HG03342 (cell line): ENCODE data around the gene NOA1.
"Not testable (repeated sequence)": the region's sequence is repeated elsewhere in the genome, so short reads cannot be mapped to it uniquely, and the experiment has no call there.

ENCODE experiments used
- ATAC-seq: cut with Tn5 transposase; IDR thresholded peaks from one replicate; pipeline ENCODE4 v1.9.1; 2021; ENCODE audit warnings: mild to moderate bottlenecking, moderate library complexity; ENCODE audit not compliant: unreplicated experiment

NOA1 gene

DNA sequence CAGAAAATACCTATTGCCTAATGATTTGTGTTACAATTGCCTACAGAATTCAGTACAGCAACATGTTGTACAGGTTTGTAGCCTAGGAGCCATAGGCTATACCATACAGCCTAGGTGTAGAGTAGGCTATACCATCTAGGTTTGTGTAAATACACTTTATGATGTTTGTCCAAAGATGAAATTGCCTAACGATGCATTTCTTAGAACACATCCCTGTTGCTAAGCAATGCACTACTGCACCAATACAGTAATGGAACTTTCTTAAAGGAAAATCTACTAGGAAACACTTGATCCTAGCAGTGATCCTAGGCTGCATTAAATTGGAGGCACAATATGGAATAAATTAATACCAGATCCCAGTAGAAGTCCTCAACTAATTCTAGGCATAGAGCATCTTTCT lies 18.3 kb downstream of the NOA1 start:
- ATAC-seq = no peak

DNA sequence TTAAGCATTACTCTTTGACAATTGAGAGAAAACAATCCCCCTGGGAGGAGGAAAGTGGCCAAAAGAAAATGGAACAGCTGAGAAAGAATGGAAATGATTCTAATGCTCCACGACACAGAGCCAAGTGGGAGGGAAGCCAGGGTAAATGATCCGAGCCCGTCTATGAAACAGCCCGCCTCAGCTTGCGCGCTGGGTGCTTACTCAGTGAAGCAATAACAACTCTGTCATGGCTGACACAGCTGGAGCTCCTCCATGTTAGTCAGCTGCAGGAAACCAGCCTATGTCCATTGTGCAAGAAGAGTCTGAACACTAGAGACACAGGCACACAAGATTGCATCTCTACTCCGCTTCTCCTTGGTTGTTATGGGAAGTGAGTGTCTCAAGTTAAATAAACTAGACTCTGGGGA lies 19.3 kb downstream of the NOA1 start:
- ATAC-seq = no peak

DNA sequence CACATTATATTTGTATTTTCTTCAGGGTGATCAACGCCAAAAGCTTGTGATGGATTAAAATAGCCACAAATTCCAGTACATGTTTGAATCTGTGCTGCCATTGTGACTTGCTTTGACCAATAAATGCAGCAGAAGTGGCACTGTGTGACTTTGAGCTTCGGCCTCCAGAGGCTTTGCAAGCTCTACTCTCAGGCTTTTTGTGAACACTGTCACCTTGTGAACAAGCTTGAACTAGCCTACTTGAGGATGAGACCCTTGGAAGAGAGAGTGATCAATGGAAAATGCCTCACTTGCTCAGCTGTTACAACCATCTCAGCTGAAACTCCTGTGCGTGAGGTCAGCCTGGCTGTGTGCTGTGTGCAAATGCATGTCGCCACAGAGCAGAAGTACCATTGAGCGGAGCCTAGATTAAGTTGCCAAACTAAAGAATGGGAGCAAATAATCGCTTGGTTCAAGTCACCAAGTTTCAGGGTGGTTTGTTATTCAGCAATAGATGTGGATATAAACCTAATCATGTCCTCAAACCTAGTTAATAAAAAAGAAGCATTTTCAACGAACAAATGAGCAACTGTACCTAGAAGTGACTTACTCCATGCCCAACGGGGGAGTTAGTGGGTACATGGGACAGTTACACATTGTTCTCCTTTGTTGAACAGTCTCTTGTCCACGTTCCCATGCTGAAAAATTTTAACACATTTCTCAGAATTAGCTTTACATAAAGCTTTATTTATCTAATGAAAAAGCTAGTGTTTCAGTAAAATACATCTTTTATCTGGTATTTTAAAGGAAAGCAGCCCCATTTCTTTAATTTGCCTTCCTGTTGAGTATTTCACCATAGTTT lies 23.5 kb downstream of the NOA1 start:
- ATAC-seq = no peak

DNA sequence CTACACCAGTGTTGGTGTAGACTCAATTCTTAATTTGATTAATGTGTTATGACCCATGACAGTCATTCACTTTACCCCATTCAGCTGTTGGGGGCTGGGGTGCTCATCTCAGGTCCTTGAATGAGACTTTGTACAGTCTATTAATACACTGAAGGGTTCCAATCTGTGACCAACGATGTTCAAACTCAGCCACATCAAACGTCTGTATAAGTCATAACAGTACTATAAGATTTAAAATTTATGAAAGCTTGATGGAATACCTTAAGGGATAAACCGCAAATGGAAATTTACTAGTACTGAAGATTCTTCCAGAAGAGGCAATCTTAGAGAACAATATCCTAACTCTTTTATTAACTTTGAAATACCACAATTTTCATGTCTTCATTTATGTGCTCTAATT lies 36.0 kb downstream of the NOA1 start:
- no peak for ATAC-seq

DNA sequence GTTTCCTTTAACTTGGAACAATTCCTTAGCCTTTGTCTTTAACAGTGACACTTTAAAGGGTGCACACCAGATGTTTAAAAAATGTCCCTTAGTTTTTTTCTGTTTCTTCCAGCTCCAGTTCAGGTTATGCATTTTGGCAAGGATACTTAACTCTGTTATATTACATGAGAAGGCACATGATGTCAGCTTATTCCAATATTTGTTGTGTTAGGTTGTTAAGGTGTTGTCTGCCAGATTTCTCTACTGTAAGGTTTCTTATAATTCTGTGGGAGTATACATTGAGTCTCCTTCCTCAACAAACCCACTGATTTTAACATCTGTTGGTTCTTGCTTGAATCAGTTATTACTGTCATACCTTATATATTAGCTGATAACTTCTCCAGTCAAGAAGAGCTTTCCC lies 36.4 kb downstream of the NOA1 start:
- ATAC-seq = no peak

DNA sequence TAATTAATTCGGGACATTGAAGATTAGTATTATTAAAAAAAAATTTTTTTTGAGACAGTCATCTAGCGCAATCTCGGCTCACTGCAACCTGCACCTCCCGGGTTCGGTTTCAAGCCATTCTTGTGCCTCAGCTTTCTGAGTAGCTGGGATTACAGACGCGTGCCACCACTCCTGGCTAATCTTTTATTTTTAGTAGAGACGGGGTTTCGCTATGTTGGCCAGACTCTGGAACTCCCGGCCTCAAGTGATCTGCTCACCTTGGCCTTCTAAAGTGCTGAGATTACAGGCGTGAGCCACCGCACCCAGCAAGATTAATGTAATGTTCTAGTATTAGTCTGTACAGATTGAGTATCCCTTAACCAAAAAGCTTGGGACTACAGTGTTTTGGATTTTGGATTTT lies 37.0 kb downstream of the NOA1 start:
- no peak for ATAC-seq

DNA sequence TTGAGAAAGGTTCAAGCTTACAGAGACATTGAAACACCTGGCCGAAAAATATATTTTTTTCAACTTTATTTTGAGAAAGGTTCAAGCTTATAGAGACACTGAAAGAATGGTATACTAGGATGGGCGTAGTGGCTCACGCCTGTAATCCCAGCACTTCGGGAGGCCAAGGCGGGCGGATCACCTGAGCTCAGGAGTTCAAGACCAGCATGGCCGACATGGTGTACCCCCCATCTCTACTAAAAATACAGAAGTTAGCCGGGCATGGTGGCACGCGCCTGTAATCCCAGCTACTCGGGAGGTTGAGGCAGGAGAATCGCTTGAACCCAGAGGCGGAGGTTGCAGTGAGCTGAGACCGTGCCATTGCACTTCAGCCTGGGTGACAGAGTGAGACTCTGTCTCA lies 37.6 kb downstream of the NOA1 start:
- ATAC-seq = not testable (repeated sequence)

DNA sequence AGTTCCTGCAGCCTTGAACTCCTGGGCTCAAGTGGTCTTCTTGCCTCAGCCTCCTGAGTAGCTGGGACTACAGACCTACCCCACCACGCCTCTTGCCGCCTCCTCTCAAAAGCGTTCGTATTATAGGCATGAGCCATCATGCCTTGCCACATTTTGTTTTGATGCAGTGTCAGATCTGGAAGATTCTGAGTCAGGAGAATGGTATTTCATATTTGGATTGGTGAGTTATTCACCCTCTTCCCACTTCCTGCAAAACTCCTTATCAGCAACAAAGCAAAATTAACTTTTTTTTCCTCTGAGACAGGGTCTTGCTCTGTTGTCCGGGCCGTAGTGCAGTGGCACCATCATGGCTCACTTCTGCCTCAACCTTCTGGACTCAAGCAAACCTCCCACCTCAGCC lies 40.1 kb downstream of the NOA1 start:
- no peak for ATAC-seq

DNA sequence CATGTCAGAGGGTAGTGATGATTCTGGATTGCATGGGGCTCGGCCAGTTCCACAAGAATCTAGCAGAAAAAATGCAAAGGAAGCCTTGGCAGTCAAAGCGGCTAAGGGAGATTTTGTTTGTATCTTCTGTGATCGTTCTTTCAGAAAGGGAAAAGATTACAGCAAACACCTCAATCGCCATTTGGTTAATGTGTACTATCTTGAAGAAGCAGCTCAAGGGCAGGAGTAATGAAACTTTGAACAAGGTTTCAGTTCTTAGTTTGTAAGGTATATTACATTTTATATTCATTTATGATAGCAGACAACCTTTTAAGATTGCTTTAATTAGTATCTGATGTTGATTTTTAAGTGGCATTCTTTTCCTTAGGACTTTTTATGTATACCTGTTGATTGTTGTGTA lies 45.5 kb downstream of the NOA1 start:
- no peak for ATAC-seq

DNA sequence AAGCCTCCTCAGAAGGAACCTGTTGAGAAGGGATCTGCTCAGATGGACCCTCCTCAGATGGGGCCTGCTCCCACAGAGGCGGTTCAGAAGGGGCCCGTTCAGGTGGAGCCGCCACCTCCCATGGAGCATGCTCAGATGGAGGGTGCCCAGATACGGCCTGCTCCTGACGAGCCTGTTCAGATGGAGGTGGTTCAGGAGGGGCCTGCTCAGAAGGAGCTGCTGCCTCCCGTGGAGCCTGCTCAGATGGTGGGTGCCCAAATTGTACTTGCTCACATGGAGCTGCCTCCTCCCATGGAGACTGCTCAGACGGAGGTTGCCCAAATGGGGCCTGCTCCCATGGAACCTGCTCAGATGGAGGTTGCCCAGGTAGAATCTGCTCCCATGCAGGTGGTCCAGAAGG lies 46.8 kb downstream of the NOA1 start:
- ATAC-seq = no peak

DNA sequence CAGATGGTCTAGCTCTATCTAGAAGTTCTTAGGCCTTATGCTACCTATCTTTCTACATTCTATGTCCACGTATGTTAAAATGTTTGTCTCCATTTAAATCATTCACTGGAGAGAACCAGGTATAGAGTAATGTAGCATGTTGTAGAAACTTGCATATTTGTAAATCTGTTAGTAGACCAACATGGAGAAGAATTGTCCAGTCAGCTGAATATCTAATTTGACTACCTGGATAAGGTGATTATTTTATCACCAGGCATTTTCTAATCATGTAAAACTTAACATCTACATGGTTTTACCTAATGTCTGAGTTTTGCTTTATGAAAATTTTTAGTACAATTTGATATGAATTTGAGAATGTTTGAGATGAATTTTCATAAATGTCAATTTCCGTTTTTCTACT lies 50.2 kb downstream of the NOA1 start:
- ATAC-seq = no peak

DNA sequence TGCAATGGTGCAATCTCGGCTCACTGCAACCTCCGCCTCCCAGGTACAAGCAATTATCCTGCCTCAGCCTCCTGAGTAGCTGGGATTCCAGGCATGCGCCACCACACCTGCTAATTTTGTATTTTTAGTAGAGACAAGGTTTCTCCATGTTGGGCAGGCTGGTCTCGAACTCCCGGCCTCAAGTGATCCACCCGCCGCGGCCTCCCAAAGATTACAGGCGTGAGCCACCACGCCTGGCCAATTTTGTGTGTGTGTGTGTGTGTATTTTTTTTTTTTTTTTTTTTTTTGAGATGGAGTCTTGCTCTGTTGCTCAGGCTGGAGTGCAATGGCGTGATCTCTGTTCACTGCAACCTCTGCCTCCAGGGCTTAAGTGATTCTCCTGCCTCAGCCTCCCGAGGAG lies 62.4 kb downstream of the NOA1 start:
- ATAC-seq = not testable (repeated sequence)

DNA sequence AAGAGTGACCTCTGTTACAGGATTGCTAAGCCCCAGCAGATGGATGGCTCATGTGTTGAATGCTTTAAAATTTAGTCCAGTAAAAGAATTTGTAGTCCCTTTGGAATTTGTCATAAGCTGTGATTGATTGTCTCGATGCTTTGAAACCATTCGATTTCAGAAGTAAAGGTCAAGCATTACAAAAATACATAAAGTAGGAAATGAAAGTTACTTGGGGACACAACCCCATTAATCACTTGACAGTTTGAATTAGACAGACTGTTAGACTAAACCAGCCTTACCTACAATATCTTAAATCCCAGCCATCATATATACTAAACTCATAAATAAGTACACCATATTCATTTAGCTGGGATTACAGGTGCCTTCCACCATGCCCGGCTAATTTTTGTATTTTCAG lies 63.1 kb downstream of the NOA1 start:
- no peak for ATAC-seq
